Thyroid gland (tissue), 4 donors: ENCODE results near the gene AKNA. TPM values are rescaled to one million over a fixed set of nuclear protein-coding genes. Genes with fewer than 3 reads are reported as not detected.

Source experiments
- DNase-seq, 2 donors: peaks; one replicate each; pipeline ENCODE4 v3.0.0-alpha.2; 2019
- H3K27ac ChIP-seq, 3 donors: fragments of 200-600 bp; sonication (generic); 1 replicate in 2 of 3; 2 replicates in 1 of 3; pipeline ENCODE4 v1.5.1; 2016 to 2019; ENCODE audit warnings: mild to moderate bottlenecking in 1 of 3, moderate library complexity in 1 of 3
- H3K27me3 ChIP-seq: fragments of 200-600 bp; sonication (generic); one replicate; pipeline ENCODE4 v1.5.1; 2019
- H3K36me3 ChIP-seq, 2 donors: fragments of 200-600 bp; sonication (generic); one replicate each; pipeline ENCODE4 v1.5.1; 2016 to 2019
- H3K4me1 ChIP-seq, 2 donors: fragments of 200-600 bp; sonication (generic); one replicate each; pipeline ENCODE4 v1.5.1; 2017 to 2019
- H3K4me3 ChIP-seq, 3 donors: fragments of 200-600 bp; sonication (generic); replicated peaks in 1 of 3; 1 replicate in 2 of 3; 2 replicates in 1 of 3; pipeline ENCODE4 v1.5.1; 2016; ENCODE audit warnings: mild to moderate bottlenecking in 1 of 3
- H3K9me3 ChIP-seq: fragments of 200-600 bp; sonication (generic); one replicate; pipeline ENCODE4 v1.5.1; 2017
- POLR2A ChIP-seq, 2 donors: fragments of 450-650 bp; IDR thresholded peaks; one replicate each; pipeline ENCODE4 v1.6.1; 2017; ENCODE audit warnings: antibody characterized with exemption in 2 of 2, mild to moderate bottlenecking in 2 of 2, moderate library complexity in 1 of 2
- WGBS, 2 donors: methylation state at CpG; one replicate each; pipeline ENCODE4 v1.1.5; 2017; 5-methylcytosine and 5-hydroxymethylcytosine counted together
- intact Hi-C: fragments of 100-400 bp; cut with DNase I; formaldehyde crosslinking; loops from one replicate; pipeline ENCODE4 v1.15.1; 2023
- total RNA-seq, 4 donors: library from RNA; depleted of rRNA; stranded (reverse); fragments of >200 nt; gene quantifications; one replicate each; pipeline ENCODE4 v1.2.3, GENCODE V29; 2016
- TF ChIP-seq, protein P1 (sequence below), 6 experiments: fragments of 200-600 bp in 3 of 6; fragments of 450-650 bp in 3 of 6; sonication (generic) in 3 of 6; IDR thresholded peaks; one replicate each; pipeline ENCODE4 v1.5.1; 2016 to 2019; ENCODE audit warnings: antibody characterized with exemption in 6 of 6, mild to moderate bottlenecking in 2 of 6, inconsistent platforms in 1 of 6, moderate library complexity in 1 of 6

AKNA gene
- total RNA-seq, 4 donors from 2014 or later, result 10.0 to 17.0 (median 12.5) TPM

DNA sequence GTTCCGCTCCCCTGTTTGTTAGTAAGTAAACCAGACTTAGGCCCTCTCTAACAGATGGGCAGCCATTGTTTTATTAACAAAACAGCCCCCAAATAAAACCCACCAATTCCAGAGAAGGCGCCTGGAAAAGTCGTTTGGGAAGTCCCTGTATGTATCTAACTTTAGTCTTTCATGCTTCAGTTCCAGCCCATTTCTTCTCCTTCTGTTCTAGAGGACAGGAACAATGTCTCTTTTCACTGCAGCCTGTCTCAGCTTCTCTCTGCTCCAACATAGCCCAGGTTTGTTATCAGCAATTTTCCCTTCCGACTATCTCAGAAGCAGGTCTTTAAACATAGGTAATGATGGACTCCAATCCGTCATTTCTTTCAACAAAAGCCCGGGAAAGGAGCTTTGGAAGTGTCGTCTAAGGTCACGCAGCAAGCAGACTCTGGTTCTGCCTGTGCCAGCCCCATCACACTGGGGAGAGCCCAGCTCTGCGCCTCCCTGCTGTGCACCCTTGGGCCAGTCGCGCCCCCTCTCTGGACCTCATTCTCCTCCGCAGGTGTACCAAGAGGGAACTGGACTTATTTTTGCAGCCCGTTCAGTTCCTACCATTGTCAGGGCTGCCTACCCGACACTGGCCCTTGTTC, 9.6 kb upstream of the AKNA start:
- Histone ChIP-seq H3K27me3 (no peaks in the 10 kb centered on the region), H3K27ac (peak overlapping the region in 2 of 3 donors; percentile 66 to 76), H3K9me3 (no peaks in the 10 kb centered on the region), H3K4me3 (peak overlapping the region; percentile 41 to 54 (median 42)), H3K36me3 (no peaks in the 10 kb centered on the region), H3K4me1 (peaks cover 17 to 30% of the 10 kb centered on the region in 2 donors)
- intact Hi-C loops, result no loop called here
- TF ChIP-seq, protein P1, sequence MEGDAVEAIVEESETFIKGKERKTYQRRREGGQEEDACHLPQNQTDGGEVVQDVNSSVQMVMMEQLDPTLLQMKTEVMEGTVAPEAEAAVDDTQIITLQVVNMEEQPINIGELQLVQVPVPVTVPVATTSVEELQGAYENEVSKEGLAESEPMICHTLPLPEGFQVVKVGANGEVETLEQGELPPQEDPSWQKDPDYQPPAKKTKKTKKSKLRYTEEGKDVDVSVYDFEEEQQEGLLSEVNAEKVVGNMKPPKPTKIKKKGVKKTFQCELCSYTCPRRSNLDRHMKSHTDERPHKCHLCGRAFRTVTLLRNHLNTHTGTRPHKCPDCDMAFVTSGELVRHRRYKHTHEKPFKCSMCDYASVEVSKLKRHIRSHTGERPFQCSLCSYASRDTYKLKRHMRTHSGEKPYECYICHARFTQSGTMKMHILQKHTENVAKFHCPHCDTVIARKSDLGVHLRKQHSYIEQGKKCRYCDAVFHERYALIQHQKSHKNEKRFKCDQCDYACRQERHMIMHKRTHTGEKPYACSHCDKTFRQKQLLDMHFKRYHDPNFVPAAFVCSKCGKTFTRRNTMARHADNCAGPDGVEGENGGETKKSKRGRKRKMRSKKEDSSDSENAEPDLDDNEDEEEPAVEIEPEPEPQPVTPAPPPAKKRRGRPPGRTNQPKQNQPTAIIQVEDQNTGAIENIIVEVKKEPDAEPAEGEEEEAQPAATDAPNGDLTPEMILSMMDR (IDR thresholded peaks at IDR 0.05), result no peak
- no peak for TF ChIP-seq POLR2A (IDR thresholded peaks at IDR 0.05)
- WGBS, 2 donors, result 27 to 29% methylated on average over 14 of the region's 14 CpGs
- no peak for DNase-seq

DNA sequence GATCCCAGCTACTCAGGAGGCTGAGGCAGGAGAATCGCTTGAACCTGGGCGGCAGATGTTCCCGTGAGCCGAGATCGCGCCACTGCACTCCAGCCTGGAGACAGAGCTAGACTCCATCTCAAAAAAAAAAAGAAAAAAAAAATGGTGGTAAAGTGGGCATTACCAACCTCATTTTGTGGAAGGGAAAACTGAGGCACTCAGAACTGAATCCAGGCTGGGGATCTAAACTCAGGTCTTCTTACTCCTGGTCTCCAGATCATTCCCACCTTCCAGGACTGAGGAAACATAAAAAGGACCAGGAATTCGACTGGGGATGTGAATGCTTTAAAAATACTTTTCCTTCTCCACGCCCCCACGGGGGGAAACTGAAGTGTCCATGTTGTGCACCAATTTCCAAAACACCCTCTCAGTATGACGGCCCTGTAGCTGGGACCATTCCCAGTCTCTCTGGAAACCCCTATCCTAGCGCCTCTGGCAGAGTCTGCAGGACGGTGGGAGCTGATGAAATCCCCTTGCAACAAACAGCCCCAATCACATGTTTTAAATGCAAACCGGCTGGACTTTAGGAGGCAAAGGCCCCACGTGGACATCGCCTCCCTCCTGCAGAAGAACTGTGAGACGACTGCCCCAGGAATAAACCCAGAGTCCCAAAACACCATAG, 8.9 kb upstream of the AKNA start:
- H3K4me1 ChIP-seq, result peaks cover 21 to 35% of the 10 kb centered on the region in 2 donors
- H3K27me3 ChIP-seq, result no peaks in the 10 kb centered on the region
- DNase-seq, result no peak
- H3K4me3 ChIP-seq, result no peak overlapping the region
- 70 to 75% methylated on average over 16 of the region's 16 CpGs for WGBS, 2 donors
- no peaks in the 10 kb centered on the region for H3K9me3 ChIP-seq
- H3K36me3 ChIP-seq, result no peaks in the 10 kb centered on the region
- intact Hi-C loops, result no loop called here
- no peak for TF ChIP-seq POLR2A (IDR thresholded peaks at IDR 0.05)
- TF ChIP-seq, protein P1 (IDR thresholded peaks at IDR 0.05), result no peak
- peak overlapping the region in 2 of 3 donors; percentile 66 to 76 for H3K27ac ChIP-seq

DNA sequence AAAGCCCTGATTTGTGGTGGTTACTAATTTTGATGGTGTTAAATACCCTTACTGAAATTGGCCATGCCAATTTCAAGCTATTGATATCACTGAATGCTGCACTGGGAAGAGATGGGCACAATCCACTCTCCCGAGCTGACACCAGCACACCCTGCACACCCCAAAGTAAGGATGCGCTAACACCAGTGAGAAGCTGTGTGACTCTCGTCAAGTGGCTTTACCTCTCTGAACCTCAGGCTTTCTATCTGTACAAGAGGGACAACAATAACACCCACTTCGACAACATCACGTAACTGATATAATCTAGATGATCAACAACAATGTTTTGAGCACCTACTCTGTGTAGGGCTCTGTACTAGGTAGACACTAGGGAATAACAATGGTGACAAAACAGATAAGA, 8.0 kb upstream of the AKNA start:
- Histone ChIP-seq H3K27ac (peak overlapping the region in 1 of 3 donors; percentile 60), H3K9me3 (no peaks in the 10 kb centered on the region), H3K4me3 (no peak overlapping the region), H3K36me3 (no peaks in the 10 kb centered on the region), H3K27me3 (no peaks in the 10 kb centered on the region), H3K4me1 (peaks cover 21 to 37% of the 10 kb centered on the region in 2 donors)
- no peak for DNase-seq
- WGBS, 2 donors, result 95 to 97% methylated on average over 5 of the region's 5 CpGs
- no peak for TF ChIP-seq POLR2A (IDR thresholded peaks at IDR 0.05)
- TF ChIP-seq, protein P1 (IDR thresholded peaks at IDR 0.05), result no peak
- intact Hi-C loops, result no loop called here

DNA sequence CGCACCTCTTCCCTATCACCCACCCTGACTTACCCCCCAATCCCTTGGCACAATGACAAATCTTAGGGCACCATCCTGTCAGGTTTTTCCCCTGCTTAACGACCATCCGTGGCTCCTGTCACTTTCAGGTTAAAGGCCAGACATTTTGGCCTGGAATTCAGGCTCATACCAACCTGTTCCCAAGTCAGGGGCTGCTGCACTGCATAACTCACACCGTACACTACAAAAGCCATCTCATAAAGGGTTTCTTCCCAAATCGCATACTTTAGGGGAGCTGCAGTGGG, 7.5 kb upstream of the AKNA start:
- H3K4me1 ChIP-seq, result peaks cover 21 to 39% of the 10 kb centered on the region in 2 donors
- H3K4me3 ChIP-seq, result no peak overlapping the region

More for the DNA sequence above, 7.5 kb upstream of the AKNA start:
- H3K36me3 ChIP-seq, result no peaks in the 10 kb centered on the region
- no peaks in the 10 kb centered on the region for H3K27me3 ChIP-seq
- no peaks in the 10 kb centered on the region for H3K9me3 ChIP-seq
- H3K27ac ChIP-seq, result peak overlapping the region; percentile 60 to 66 (median 60)
- TF ChIP-seq POLR2A (IDR thresholded peaks at IDR 0.05), result no peak
- TF ChIP-seq, protein P1 (IDR thresholded peaks at IDR 0.05), result no peak
- 26 to 51% methylated on average over 5 of the region's 5 CpGs for WGBS, 2 donors
- no peak for DNase-seq
- intact Hi-C loops, result no loop called here
